ENCODE results near the gene ACTN4. TPM values are rescaled to one million over a fixed set of nuclear protein-coding genes. Genes with fewer than 3 reads are reported as not detected.

The ACTN4 gene
- total RNA-seq, 4 donors from 2014 or later, result 259 to 844 (median 429) TPM

- Histone ChIP-seq H3K27ac (peak overlapping the region; percentile 95 to 100), H3K4me3 (no peak overlapping the region), H3K36me3 (no peaks in the 10 kb centered on the region), H3K9me3 (no peaks in the 10 kb centered on the region), H3K4me1 (peaks cover 23 to 37% of the 10 kb centered on the region in 2 donors), H3K27me3 (no peaks in the 10 kb centered on the region)
- no peak for DNase-seq
- intact Hi-C loops (cut with DNase I; ENCODE audit: low total_unique reads), result no loop called here
- TF ChIP-seq CTCF (IDR thresholded peaks at IDR 0.05), result no peak
- no peak for TF ChIP-seq POLR2A (IDR thresholded peaks at IDR 0.05)
These were observed 51.5 kb downstream of the ACTN4 start for GRCh38 chr19:38699027-38699346.

GRCh38 chr19:38699647-38700349 lies 52.3 kb downstream of the ACTN4 start:
- H3K4me1 ChIP-seq, result peaks cover 23 to 37% of the 10 kb centered on the region in 2 donors
- H3K9me3 ChIP-seq, result no peaks in the 10 kb centered on the region
- no peaks in the 10 kb centered on the region for H3K27me3 ChIP-seq
- H3K4me3 ChIP-seq, result no peak overlapping the region
- no peak for DNase-seq
- peak overlapping the region; percentile 95 to 100 for H3K27ac ChIP-seq
- no peaks in the 10 kb centered on the region for H3K36me3 ChIP-seq
- no peak for TF ChIP-seq CTCF (IDR thresholded peaks at IDR 0.05)
- TF ChIP-seq POLR2A (IDR thresholded peaks at IDR 0.05), result no peak
- intact Hi-C loops (cut with DNase I; ENCODE audit: low total_unique reads), result no loop called here

GRCh38 chr19:38700350-38700901 lies 53.0 kb downstream of the ACTN4 start:
- no peak for TF ChIP-seq CTCF (IDR thresholded peaks at IDR 0.05)
- H3K27ac ChIP-seq, result peak overlapping the region; percentile 95 to 100
- DNase-seq, result no peak
- H3K36me3 ChIP-seq, result no peaks in the 10 kb centered on the region
- H3K27me3 ChIP-seq, result no peaks in the 10 kb centered on the region
- H3K9me3 ChIP-seq, result no peaks in the 10 kb centered on the region
- no peak overlapping the region for H3K4me3 ChIP-seq
- intact Hi-C loops (cut with DNase I; ENCODE audit: low total_unique reads), result no loop called here
- peaks cover 23 to 37% of the 10 kb centered on the region in 2 donors for H3K4me1 ChIP-seq

GRCh38 chr19:38700902-38701454 lies 53.5 kb downstream of the ACTN4 start:
- H3K36me3 ChIP-seq, result no peaks in the 10 kb centered on the region
- no peaks in the 10 kb centered on the region for H3K27me3 ChIP-seq
- TF ChIP-seq POLR2A (IDR thresholded peaks at IDR 0.05) (no peak), CTCF (IDR thresholded peaks at IDR 0.05) (no peak)
- no peak overlapping the region for H3K4me3 ChIP-seq
- H3K4me1 ChIP-seq, result peaks cover 23 to 34% of the 10 kb centered on the region in 2 donors
- H3K9me3 ChIP-seq, result no peaks in the 10 kb centered on the region
- no peak for DNase-seq
- H3K27ac ChIP-seq, result peak overlapping the region; percentile 95 to 100
- intact Hi-C loops (cut with DNase I; ENCODE audit: low total_unique reads), result no loop called here

GRCh38 chr19:38701455-38702063 lies 54.1 kb downstream of the ACTN4 start:
- intact Hi-C loops (cut with DNase I; ENCODE audit: low total_unique reads), result no loop called here
- no peak for TF ChIP-seq POLR2A (IDR thresholded peaks at IDR 0.05)
- no peak for TF ChIP-seq CTCF (IDR thresholded peaks at IDR 0.05)
- H3K27me3 ChIP-seq, result no peaks in the 10 kb centered on the region
- no peak overlapping the region for H3K4me3 ChIP-seq
- no peaks in the 10 kb centered on the region for H3K36me3 ChIP-seq
- DNase-seq, result no peak
- peaks cover 23 to 34% of the 10 kb centered on the region in 2 donors for H3K4me1 ChIP-seq
- H3K27ac ChIP-seq, result peak overlapping the region; percentile 95 to 100
- H3K9me3 ChIP-seq, result no peaks in the 10 kb centered on the region
